Measurements from ENCODE around the gene PTPRK. TPM values are rescaled to one million over a fixed set of nuclear protein-coding genes. Genes with fewer than 3 reads are reported as not detected.

Gene PTPRK
- total RNA-seq, 1 experiment from 2014 or later = 94.4 TPM

- no peak for DNase-seq
- no peaks in the 10 kb centered on the region for H3K36me3 ChIP-seq (ENCODE audit: control insufficient read depth, insufficient read depth, low read length)
- no peaks in the 10 kb centered on the region for H3K27me3 Mint-ChIP-seq (ENCODE audit: insufficient read depth, unreplicated experiment)
- POLR2A ChIA-PET = no interaction called here
- no peak overlapping the region for H3K4me3 Mint-ChIP-seq (ENCODE audit: unreplicated experiment)
- H3K27me3 ChIP-seq (replicated peaks; ENCODE audit: control insufficient read depth, insufficient read depth, low read length) = no peaks in the 10 kb centered on the region
- intact Hi-C loops (cut with micrococcal nuclease; ENCODE audit: unreplicated experiment) = no loop called here
- H3K4me1 ChIP-seq = no peaks in the 10 kb centered on the region
- H3K9me3 Mint-ChIP-seq (ENCODE audit: unreplicated experiment) = no peaks in the 10 kb centered on the region
- H3K27ac Mint-ChIP-seq (ENCODE audit: unreplicated experiment) = no peak overlapping the region
- H3K36me3 Mint-ChIP-seq (ENCODE audit: insufficient read depth, unreplicated experiment) = peaks cover 15% of the 10 kb centered on the region
- H3K4me1 Mint-ChIP-seq (ENCODE audit: low read depth, unreplicated experiment) = peaks cover 7% of the 10 kb centered on the region
- no peak for TF ChIP-seq CTCF (IDR thresholded peaks at IDR 0.05; ENCODE audit: insufficient read depth in 1 of 2, low read depth in 1 of 2, low read length in 1 of 2, severe bottlenecking in 1 of 2, unreplicated experiment in 1 of 2)
- no peaks in the 10 kb centered on the region for H3K9me3 ChIP-seq
- no peak overlapping the region for H3K4me3 ChIP-seq (ENCODE audit: low read depth, low read length)
- BruUV-seq (replicated peaks) = no TSS peak
- CTCF ChIA-PET = no interaction called here
These were observed 122.4 kb downstream of the PTPRK start for GRCh38 chr6:128397996-128398395.

GRCh38 chr6:128395596-128395995 lies 124.8 kb downstream of the PTPRK start:
- no peaks in the 10 kb centered on the region for H3K27me3 Mint-ChIP-seq (ENCODE audit: insufficient read depth, unreplicated experiment)
- H3K36me3 Mint-ChIP-seq (ENCODE audit: insufficient read depth, unreplicated experiment) = peaks cover 7% of the 10 kb centered on the region
- no peak for TF ChIP-seq CTCF (IDR thresholded peaks at IDR 0.05; ENCODE audit: insufficient read depth in 1 of 2, low read depth in 1 of 2, low read length in 1 of 2, severe bottlenecking in 1 of 2, unreplicated experiment in 1 of 2)
- intact Hi-C loops (cut with micrococcal nuclease; ENCODE audit: unreplicated experiment) = no loop called here
- Histone ChIP-seq H3K36me3 (ENCODE audit: control insufficient read depth, insufficient read depth, low read length) (no peaks in the 10 kb centered on the region), H3K4me1 (no peaks in the 10 kb centered on the region), H3K9me3 (no peaks in the 10 kb centered on the region), H3K27me3 (replicated peaks; ENCODE audit: control insufficient read depth, insufficient read depth, low read length) (no peaks in the 10 kb centered on the region), H3K4me3 (ENCODE audit: low read depth, low read length) (no peak overlapping the region)
- ChIA-PET CTCF (no interaction called here), POLR2A (no interaction called here)
- no peak for DNase-seq
- no TSS peak for BruUV-seq (replicated peaks)
- H3K4me3 Mint-ChIP-seq (ENCODE audit: unreplicated experiment) = no peak overlapping the region
- H3K9me3 Mint-ChIP-seq (ENCODE audit: unreplicated experiment) = no peaks in the 10 kb centered on the region
- peaks cover 7% of the 10 kb centered on the region for H3K4me1 Mint-ChIP-seq (ENCODE audit: low read depth, unreplicated experiment)
- H3K27ac Mint-ChIP-seq (ENCODE audit: unreplicated experiment) = no peak overlapping the region

- Histone ChIP-seq H3K4me3 (ENCODE audit: low read depth, low read length) (no peak overlapping the region), H3K27me3 (replicated peaks; ENCODE audit: control insufficient read depth, insufficient read depth, low read length) (no peaks in the 10 kb centered on the region), H3K9me3 (no peaks in the 10 kb centered on the region), H3K36me3 (ENCODE audit: control insufficient read depth, insufficient read depth, low read length) (no peaks in the 10 kb centered on the region), H3K4me1 (no peaks in the 10 kb centered on the region)
- Mint-ChIP-seq H3K4me3 (ENCODE audit: unreplicated experiment) (no peak overlapping the region), H3K27ac (ENCODE audit: unreplicated experiment) (no peak overlapping the region), H3K27me3 (ENCODE audit: insufficient read depth, unreplicated experiment) (no peaks in the 10 kb centered on the region), H3K4me1 (ENCODE audit: low read depth, unreplicated experiment) (peaks cover 7% of the 10 kb centered on the region), H3K36me3 (ENCODE audit: insufficient read depth, unreplicated experiment) (peaks cover 7% of the 10 kb centered on the region), H3K9me3 (ENCODE audit: unreplicated experiment) (no peaks in the 10 kb centered on the region)
- DNase-seq = no peak
- POLR2A ChIA-PET = no interaction called here
- no peak for TF ChIP-seq CTCF (IDR thresholded peaks at IDR 0.05; ENCODE audit: insufficient read depth in 1 of 2, low read depth in 1 of 2, low read length in 1 of 2, severe bottlenecking in 1 of 2, unreplicated experiment in 1 of 2)
- BruUV-seq (replicated peaks) = no TSS peak
- CTCF ChIA-PET = no interaction called here
- intact Hi-C loops (cut with micrococcal nuclease; ENCODE audit: unreplicated experiment) = no loop called here
These were observed 125.2 kb downstream of the PTPRK start for GRCh38 chr6:128395188-128395587.

All from Caco-2 (cell line).